ENCODE data around the gene RHOBTB3. TPM values are rescaled to one million over a fixed set of nuclear protein-coding genes. Genes with fewer than 3 reads are reported as not detected.

RHOBTB3 gene
- total RNA-seq, 1 experiment from 2014 or later = 56.7 TPM

DNA sequence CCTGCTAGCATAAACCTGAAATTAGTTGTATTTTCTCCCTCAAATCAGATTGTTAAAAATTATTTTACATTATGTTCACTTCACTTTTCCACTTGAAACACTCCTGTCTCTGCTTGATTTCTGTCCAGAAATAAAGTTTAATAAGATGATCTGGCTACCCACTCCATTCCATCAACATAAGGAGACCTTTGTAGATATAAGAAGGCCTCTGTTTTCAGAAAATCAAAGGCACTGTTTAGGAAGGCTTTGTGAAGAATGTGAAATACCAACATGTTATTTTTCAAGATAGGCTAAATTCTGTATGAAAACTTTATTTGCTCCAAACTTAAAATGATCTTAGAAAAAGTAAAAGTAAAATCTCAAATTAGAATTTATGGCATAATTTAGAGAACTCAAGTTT, 15.1 kb downstream of the RHOBTB3 start:
- in situ Hi-C loops (cut with HindIII; ENCODE audit: low pct_unique_long_range_greater_than_20kb, low sequenced_read_pairs) = no loop called here
- peak; percentile 65 for DNase-seq (ENCODE audit: low read depth, low spot score)

DNA sequence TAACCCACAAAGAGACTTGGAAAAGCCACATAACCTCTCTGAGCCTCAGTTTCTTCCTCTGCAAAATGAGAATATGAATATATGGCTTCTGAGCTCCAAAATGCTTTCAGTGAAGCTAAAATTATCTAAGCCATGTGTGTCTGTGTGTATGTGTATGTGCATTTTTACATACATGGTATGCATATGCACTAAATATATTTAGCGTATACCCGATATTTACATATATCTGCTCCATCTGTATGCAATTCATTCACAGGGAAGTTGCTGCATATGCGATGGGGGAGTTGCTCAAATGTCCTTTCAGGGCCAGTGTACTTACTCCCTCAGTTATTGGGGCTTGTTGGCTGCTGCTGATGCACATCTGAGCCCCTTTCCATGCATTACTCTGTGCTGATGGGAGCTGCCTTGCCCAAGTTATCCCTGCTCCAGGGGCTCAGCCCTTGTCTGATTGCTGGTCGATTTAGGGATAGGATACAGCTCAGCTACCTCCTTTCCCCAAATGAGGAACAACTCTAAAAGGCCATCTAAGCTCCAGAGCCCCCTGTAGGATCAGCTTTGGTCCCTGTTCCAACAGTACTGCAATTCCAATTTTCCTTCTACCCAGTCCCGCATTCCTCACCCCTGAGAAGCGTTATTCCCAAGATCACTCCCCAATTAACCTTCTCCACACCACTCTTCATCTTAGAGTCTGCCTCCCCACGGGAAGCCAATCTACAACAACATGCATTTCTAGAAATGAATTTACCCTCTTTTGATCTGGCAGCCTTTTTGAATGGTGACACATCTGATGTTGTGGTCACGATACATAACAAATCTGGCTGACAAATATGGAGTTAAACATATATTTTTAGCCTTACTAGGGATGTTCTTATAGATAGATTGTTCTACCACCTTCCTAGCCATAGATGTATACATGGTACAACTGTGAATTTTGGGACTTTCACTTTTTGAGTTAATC, 15.9 kb downstream of the RHOBTB3 start:
- DNase-seq (ENCODE audit: low read depth, low spot score) = no peak
- in situ Hi-C loops (cut with HindIII; ENCODE audit: low pct_unique_long_range_greater_than_20kb, low sequenced_read_pairs) = no loop called here

DNA sequence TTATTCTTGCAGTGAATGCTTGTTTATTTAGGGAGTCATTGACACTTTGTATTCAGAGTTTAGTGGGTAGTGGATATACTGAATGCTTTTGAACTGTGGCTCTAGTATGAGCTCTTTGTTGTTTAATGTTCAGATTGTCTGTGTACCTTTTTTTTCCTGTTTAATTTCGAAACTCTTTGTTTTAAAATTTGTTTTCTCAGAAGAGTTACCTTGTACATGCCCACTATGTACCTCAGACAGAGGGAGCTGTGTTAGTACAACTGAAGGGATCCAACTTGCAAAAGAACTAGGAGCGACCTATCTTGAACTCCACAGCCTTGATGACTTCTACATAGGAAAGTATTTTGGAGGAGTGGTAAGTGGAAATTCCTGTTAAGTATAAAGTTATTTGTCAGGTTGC, 17.0 kb downstream of the RHOBTB3 start:
- no peak for DNase-seq (ENCODE audit: low read depth, low spot score)
- in situ Hi-C loops (cut with HindIII; ENCODE audit: low pct_unique_long_range_greater_than_20kb, low sequenced_read_pairs) = no loop called here

DNA sequence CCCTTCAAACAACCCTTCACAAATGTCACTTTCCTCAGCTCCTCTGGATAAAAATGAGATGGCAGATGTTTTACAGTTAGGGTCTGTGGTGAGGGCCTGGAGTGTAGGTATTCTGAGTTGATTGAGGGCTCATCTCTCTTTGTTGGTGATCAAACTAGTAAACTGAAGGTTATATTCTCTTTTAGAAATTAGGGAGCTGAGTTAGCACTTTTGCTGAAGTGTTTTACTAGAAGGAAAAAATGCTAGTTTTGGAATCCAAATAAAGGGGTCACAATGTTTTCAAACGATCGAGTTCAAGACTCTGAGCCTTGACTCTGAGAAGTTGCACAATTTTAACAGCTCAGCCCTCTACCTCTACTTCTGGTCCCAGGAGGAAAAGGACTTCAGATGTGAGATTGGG, 23.4 kb downstream of the RHOBTB3 start:
- in situ Hi-C loops (cut with HindIII; ENCODE audit: low pct_unique_long_range_greater_than_20kb, low sequenced_read_pairs) = loop anchor here (25.0 kb wide), 1 partner anchor 92 kb away; no protein-coding TSS in a partner anchor
- no peak for DNase-seq (ENCODE audit: low read depth, low spot score)

DNA sequence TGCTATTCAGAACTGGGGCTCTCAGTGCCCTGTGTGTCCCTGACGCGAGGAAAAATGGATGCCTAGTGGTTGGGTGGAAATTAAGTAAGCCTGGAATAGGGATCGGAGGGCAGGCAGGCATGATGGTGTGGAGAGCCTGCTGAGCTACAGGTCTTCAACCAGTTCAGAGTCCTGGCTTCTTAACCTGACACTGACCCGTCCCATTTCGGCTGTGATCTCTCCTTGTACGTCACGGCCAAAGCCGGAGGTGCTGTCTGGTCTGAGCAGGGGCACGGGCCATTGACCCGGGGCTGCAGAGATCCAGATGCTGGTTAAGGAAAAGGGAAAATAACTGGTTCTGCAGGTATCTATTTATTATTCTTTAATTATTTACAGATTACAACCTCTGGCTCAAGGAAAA, 27.9 kb downstream of the RHOBTB3 start:
- in situ Hi-C loops (cut with HindIII; ENCODE audit: low pct_unique_long_range_greater_than_20kb, low sequenced_read_pairs) = loop anchor here (25.0 kb wide), 1 partner anchor 97 kb away; no protein-coding TSS in a partner anchor
- DNase-seq (ENCODE audit: low read depth, low spot score) = no peak

DNA sequence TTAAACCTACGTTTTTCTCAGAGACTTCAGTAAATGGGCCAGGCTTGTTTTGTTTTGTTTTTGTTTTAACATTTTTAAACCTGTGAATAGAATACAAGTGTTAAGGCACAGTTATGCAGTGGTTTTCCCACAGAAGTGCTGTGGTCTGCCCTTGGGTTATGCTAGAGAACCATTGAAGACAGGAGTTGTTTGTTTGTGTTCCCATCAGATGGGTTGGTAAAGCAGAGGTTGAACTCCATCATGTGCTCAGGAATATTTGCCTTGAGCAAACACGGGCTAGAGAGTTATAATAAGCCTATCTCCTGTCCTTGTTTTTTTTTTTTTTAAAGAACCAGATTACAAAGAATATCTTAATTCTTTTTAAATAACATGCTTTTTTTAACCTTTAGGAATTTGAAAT, 28.5 kb downstream of the RHOBTB3 start:
- in situ Hi-C loops (cut with HindIII; ENCODE audit: low pct_unique_long_range_greater_than_20kb, low sequenced_read_pairs) = loop anchor here (25.0 kb wide), 1 partner anchor 97 kb away; no protein-coding TSS in a partner anchor
- peak; percentile 97 for DNase-seq (ENCODE audit: low read depth, low spot score)

DNA sequence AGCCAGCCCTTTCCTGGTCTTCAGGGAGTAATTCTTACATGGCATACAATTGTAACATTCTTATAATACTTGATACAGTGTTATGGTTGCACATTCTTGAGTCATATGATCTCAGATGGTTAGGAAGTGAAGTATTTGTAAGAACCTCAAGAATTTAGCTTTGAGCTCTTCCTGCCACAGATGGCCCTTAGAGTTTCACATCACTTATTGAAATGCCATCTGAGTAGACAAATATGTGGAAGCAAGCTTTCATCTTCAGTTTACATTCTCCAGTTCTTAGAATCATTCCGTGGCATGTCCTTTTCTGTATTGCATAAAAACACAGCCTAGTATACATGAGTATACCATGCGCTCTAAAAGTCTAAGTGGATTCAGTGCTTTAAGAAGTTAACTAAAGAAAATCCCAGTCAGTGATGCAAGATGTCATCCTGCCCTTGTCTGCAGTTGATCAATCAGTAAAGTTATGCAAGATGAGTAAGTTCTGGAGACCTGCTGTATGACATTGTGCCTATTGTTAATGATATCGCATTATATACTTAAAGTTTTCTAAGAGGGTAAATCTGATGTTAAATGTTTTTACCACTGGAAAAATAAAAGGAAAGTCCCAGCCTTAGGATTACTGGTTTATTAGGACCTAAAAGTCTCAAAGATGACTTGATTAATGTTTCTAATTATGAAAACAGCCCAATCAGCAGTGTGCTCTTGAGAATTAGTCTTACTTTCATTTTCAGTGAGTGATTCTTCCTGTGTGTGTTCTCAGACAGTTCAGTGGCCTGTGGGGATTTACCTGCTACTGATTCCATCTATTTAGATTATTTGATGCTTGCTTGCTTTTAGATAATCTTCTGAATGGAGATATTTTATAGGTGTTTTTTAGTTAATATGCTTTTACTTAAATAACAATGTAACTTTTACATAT, 29.4 kb downstream of the RHOBTB3 start:
- DNase-seq (ENCODE audit: low read depth, low spot score) = peak; percentile 96
- in situ Hi-C loops (cut with HindIII; ENCODE audit: low pct_unique_long_range_greater_than_20kb, low sequenced_read_pairs) = loop anchor here (25.0 kb wide), 1 partner anchor 98 kb away; no protein-coding TSS in a partner anchor

DNA sequence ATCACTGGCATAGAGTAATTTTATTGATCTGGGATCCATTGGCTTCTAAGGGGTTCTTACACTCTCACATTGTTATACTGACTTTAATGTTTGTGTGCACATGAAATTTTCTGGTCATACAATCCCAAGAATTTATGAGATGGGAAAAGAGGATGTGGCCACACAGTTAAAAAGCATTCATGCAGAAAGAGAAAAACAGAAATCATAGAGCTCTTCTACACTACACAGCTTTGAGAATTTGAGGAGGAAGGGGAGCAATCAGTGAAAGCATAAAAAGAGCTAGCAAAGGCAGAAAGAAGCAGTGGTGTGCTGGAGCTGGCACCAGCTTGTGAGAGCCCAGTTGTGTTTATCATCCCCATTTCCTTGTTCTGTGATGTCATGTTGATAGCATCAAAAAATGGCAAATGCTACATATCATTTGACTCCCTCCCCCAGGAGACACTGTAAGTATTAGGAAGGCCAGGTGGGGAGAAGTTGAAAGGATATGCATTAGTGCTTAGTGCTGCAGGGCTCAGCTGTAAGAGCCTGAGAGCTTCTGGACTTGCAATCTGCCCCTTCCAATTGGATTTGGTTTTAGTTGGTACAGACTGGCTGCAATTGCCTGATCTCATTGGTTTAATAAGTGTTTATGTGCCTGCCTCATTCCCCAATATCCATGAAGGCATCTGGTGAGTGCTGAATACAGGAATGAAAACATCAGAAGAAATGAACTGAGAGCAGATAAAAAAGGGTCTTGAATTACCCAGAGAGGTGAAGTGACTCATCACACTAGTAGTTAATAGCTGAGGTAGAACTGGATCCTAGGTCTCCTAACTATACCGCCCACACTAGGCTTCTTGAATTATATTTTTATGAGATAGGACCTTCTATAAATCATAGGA, 30.9 kb downstream of the RHOBTB3 start:
- in situ Hi-C loops (cut with HindIII; ENCODE audit: low pct_unique_long_range_greater_than_20kb, low sequenced_read_pairs) = loop anchor here (25.0 kb wide), 1 partner anchor 100 kb away; no protein-coding TSS in a partner anchor
- no peak for DNase-seq (ENCODE audit: low read depth, low spot score)

DNA sequence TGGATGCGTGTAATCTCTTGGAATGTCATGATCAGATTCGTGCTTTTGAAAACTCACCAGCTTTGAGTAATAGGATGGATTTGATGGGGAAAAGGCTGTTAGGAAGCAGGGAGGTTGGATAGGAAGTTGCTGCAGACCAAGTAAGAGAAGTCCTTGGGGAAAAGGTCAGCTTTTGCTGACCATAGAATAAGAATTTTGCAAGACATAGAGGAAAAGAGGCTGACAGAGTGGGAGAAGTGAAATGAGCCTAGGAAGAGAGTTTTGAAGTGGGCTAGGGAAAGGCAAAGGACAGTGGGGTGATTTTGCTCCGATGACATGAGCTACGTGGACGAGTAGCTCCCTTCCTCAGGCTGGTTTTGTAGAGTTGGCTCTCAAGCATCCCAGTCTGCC, 31.5 kb downstream of the RHOBTB3 start:
- DNase-seq (ENCODE audit: low read depth, low spot score) = no peak

DNA sequence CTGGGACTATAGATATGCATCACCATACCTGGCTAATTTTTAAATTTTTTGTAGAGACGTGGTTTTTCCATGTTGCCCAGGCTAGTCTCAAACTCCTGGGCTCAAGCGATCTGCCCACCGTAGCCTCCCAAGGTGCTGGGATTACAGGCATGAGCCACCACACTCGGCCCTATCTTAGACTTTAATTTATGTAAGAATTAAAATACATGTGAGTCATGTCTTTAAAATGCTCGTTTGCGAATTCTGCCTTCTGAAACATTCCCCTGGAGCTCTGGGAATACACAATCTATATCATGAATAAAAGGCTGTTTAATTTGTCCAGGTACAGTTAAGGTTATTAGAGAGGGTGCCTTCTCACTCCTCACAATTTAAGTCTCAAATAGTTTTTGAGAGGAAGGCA, 32.8 kb downstream of the RHOBTB3 start:
- in situ Hi-C loops (cut with HindIII; ENCODE audit: low pct_unique_long_range_greater_than_20kb, low sequenced_read_pairs) = loop anchor here (25.0 kb wide), 1 partner anchor 102 kb away; no protein-coding TSS in a partner anchor
- no peak for DNase-seq (ENCODE audit: low read depth, low spot score)

More for the DNA sequence above, 31.5 kb downstream of the RHOBTB3 start:
- in situ Hi-C loops (cut with HindIII; ENCODE audit: low pct_unique_long_range_greater_than_20kb, low sequenced_read_pairs) = loop anchor here (25.0 kb wide), 1 partner anchor 100 kb away; no protein-coding TSS in a partner anchor

DNA sequence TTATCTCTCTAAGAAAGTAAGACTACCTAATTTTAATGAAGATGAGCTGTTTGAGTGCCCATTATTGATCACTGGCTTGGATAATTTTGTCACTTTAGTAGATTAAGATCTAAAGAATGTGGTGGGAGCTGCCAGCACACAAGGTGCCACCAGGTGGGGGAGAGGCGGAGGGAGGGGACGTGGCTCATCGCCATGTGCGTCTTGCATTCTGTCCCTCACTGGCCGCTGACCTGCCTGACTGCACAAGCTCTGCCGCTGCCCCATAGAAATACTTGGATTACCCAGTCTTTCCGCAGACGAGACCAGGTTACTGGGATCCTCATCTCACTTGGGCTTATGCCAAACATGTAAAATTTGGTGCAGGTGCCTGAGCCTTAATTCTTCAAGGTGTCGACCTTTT, 37.6 kb downstream of the RHOBTB3 start:
- DNase-seq (ENCODE audit: low read depth, low spot score) = no peak
- in situ Hi-C loops (cut with HindIII; ENCODE audit: low pct_unique_long_range_greater_than_20kb, low sequenced_read_pairs) = loop anchor here (25.0 kb wide), 1 partner anchor 106 kb away; no protein-coding TSS in a partner anchor

DNA sequence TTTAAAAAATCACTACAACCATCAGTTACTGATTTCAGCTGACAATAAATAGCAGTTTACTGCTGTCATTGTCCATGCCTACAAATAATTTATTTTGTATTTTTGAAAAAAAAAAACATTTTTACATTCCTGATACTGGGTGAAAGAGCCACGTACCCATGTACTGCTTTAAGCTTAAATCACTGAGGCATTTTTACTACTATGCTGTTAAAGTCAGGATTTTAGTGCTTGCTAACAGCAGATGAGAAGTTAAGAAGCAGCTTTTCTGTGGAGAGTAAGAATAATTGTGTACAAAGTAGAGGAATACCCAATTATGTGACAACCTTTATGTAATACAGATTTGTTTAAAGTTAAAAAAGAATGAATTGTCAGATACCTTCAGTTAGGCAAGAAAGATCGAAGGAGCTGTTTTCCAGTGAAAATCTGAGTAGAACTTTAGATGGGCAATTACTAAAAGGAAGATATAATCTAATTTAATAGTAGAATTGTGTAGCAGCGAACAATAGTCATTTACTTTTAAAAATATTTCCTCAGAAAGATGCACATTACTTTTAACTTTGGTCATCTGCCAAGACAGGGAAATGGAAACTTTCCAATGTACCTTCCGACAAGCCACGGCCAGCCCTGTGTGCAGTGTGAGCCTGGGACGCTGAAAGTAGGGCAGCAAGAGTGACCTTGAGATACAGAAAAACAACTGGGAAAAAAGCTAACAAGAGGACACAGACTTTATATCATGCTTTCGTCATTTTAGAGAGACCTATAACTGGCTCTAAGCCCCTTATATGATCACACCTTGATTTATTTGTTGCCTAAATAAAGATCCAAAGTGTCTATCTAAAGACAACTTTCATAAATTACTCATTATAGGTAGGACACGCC, 39.9 kb downstream of the RHOBTB3 start:
- DNase-seq (ENCODE audit: low read depth, low spot score) = no peak
- in situ Hi-C loops (cut with HindIII; ENCODE audit: low pct_unique_long_range_greater_than_20kb, low sequenced_read_pairs) = loop anchor here (25.0 kb wide), 1 partner anchor 109 kb away; no protein-coding TSS in a partner anchor

DNA sequence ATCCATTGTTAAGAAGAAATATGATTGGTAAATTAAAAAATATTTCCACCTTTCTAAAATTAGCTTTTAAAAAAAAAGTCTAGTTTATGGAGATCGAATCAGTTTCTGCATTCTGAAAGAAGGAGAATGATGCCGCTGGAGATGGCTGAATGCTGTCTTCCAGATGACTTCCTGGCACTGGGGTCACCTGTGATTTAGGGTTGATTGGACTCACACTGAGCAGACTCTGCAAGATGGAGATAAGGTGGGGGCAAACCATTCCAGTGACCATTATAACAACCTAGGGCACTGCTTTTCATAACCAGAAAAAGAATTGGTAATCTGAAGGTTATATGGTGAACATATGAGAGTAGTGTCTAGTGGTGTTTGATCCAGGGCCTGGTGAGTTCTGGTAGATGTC, 40.8 kb downstream of the RHOBTB3 start:
- DNase-seq (ENCODE audit: low read depth, low spot score) = no peak
- in situ Hi-C loops (cut with HindIII; ENCODE audit: low pct_unique_long_range_greater_than_20kb, low sequenced_read_pairs) = loop anchor here (25.0 kb wide), 1 partner anchor 110 kb away; no protein-coding TSS in a partner anchor

DNA sequence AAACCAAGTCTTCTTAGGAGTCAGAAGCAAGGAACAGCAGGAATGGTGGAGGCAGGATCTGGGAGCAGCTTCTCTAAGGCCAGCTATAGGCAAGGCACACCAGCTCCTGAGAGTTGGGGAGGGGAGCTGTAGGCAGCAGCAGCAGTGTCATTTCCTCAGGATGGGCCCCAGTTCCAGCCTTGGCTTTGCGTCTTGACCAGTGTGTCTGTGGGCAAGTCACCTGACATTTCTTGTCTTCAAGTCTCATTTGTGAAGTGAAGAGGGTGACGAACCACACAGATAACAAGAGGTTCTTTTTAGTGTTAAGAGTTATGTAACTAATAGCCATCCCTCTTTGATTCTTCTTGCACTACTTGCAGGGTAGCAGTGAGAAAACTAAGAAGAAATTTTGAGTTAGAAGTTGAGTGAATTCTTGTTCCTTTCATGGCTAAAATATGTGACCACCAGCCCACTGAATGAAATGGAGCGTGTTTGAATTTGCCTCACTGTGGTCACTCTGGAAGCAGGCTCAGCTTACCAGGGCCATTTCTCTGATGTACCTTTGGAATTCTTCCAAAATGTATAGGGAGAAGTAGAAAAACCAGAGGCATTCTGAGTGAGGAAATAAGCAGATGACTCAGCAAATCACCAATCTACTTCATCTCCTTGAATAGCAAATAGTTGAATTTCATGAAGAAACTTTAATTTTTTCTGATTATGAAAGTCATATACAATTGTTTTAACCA, 42.4 kb downstream of the RHOBTB3 start:
- in situ Hi-C loops (cut with HindIII; ENCODE audit: low pct_unique_long_range_greater_than_20kb, low sequenced_read_pairs) = loop anchor here (25.0 kb wide), 1 partner anchor 111 kb away; no protein-coding TSS in a partner anchor
- peak; percentile 23 for DNase-seq (ENCODE audit: low read depth, low spot score)

DNA sequence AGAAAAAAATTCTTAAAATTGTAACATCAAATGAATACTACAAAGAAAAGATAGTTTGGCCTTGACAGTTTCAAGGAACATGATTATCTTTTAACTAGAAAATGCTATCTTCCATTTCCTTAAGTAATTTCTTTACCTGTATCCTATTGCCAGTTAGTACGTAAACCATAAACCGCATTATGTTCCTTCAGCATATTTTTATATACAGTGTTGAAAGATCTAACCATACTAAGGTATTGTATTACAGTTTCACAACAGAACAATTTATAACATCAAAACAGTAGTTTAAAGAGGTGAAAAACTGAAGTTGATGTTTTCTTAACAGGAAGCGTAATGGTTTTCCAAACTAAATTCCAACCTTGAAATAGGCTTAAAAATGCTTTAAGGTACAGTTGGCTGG, 46.3 kb downstream of the RHOBTB3 start:
- in situ Hi-C loops (cut with HindIII; ENCODE audit: low pct_unique_long_range_greater_than_20kb, low sequenced_read_pairs) = no loop called here
- DNase-seq (ENCODE audit: low read depth, low spot score) = no peak
